Suppressor macrophage treated with lipopolysaccharide for 4 hours (primary cell): ENCODE results near the gene KIAA0513.

Source experiments
- DNase-seq: peaks from one replicate; pipeline ENCODE4 v3.0.0-alpha.2; 2020

KIAA0513 gene

DNA sequence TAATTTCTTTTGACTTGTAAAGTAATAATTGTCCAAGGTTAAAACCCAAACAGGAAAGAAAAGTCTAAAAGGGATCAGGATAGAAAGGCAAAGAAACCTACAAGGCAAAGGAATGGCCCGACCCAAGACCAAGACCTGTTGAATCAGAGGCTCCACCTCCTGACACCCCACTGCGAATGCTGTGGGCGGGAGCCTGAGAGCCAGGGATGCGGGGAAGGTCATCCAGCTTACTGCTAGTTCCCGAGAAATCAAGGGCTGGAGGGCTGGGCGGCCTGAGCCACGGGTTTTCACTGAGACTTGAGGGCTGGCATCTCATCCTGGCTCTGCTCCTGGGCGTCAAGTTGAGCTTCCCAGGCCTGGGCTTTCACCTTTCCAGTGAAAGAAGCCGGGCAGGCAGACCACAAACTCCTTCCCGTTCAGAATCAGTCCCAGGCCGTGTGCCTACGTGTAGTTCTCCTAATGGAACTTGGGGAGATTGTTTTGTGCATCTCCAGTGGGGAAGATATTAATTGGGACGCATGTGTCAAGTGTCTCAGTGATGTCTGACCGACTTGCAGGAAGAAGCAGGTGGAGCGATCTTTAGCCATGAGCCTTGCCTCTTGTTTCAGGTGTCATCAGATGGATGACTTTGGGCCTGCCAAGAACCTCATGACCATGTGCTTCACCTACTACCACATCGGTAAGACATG, 47.8 kb downstream of the KIAA0513 start:
- no peak for DNase-seq

- DNase-seq: no peak
Measured at GRCh38 chr16:85077039-85077438, 49.4 kb downstream of the KIAA0513 start.

- DNase-seq: no peak
Measured at GRCh38 chr16:85077576-85078125, 50.1 kb downstream of the KIAA0513 start.

DNA sequence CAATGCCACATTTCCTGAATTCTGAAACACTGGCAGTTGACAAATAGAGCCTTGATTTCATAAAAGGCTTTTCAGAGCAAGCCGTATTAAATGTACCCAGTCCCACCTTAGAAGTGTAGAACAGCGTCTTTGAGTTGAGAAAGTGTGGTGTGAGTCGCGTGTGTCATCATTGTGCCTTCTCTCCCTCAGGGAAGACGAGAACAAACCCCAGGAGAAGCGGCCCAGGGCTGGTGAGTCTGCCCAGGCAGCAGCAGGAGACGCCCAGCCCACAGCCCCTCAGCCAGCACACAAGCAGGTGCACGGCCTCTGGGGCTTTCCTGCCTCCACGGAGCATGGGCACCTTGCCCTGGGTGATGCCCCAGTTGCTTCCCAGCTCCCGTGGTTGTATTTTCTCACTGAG, 50.6 kb downstream of the KIAA0513 start:
- no peak for DNase-seq

DNA sequence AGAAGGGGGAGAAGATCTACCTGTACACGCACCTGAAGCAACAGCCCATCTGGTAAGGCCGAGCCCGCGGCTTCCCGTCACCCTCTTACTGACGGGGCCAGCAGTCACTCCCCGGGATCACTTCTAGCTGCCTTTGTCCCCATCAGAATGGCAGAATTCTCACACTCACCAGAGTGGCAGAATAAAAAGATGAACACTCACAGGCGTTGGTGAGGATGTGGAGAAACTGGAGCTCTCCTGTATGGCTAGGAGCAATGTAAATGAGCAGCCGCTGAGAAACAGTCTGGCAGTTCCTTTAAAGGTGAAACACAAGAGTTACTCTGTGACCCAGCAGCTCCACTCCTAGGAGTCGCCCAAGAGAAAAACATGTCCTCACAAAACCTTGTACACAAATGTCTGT, 51.4 kb downstream of the KIAA0513 start:
- DNase-seq: no peak

- no peak for DNase-seq
Measured at GRCh38 chr16:85079785-85080570, 52.4 kb downstream of the KIAA0513 start.

- no peak for DNase-seq
Measured at GRCh38 chr16:85081038-85081437, 53.4 kb downstream of the KIAA0513 start.

GRCh38 chr16:85081765-85082164, 54.2 kb downstream of the KIAA0513 start:
- no peak for DNase-seq

GRCh38 chr16:85082173-85083050, 54.8 kb downstream of the KIAA0513 start:
- DNase-seq: no peak

GRCh38 chr16:85083051-85083639, 55.5 kb downstream of the KIAA0513 start:
- no peak for DNase-seq

DNA sequence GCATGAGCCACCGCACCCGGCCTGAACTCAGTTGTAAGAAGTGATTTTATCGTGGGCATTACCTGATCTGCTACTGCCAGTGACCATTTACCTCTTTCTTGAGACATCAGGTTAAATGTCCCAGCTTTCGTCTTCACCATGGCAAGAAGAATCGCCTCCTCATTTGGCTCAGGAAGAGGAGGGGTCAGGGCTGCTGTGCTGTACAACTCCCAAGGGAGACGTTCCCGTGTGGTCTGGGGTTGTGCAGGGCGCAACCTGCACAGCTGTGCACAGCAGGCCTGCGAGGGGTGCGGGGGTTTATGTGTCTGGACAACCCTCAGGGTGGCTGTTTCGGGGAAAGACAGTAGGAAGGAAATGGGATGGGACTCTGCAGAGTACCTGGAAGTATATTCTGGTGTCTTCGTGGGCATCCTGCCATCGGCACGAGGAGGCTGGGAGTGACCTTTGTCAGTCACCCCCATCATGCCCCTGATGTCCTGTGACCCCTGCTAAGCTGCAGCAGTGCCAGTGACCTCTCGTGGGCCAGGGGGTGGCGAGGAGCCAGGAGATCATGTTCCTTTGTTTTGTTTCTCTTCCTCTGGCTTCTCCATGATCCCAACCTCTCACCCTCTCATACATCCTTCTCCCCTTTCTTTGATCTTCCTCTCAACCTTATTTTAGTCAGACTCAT, 57.4 kb downstream of the KIAA0513 start:
- no peak for DNase-seq

DNA sequence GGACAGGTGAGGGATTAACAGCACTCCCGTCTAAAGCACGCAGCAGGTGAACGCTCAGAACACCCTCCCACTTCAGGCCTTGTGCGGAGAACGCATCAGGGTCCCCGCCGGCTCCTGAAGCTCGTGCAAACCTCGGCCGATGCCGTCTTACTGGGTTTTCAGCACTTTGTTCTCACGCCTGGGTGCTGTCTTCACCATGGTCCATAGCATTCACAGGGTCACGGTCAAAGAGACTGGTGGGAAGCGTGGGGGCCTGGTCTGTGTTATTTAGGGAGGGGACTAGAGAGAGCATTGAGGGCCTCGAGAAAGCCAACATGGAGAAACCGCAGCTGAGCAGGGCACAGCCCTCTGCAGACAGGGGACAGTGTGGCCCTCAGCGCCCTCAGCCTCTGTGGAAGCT, 58.1 kb downstream of the KIAA0513 start:
- no peak for DNase-seq

- DNase-seq: peak; percentile 85
Measured at GRCh38 chr16:85086347-85087291, 59.0 kb downstream of the KIAA0513 start.

- no peak for DNase-seq
Measured at GRCh38 chr16:85087899-85088569, 60.4 kb downstream of the KIAA0513 start.

GRCh38 chr16:85088570-85089199, 61.1 kb downstream of the KIAA0513 start:
- no peak for DNase-seq

- DNase-seq: no peak
Measured at GRCh38 chr16:85089525-85089924, 61.9 kb downstream of the KIAA0513 start.

GRCh38 chr16:85090181-85090580, 62.6 kb downstream of the KIAA0513 start:
- no peak for DNase-seq

GRCh38 chr16:85090873-85091521, 63.4 kb downstream of the KIAA0513 start:
- DNase-seq: no peak

- no peak for DNase-seq
Measured at GRCh38 chr16:85091522-85091910, 63.9 kb downstream of the KIAA0513 start.
